Activated CD4-positive, alpha-beta T cell treated with anti-CD3 and anti-CD28 coated beads for 24 hours (primary cell): Measurements from ENCODE around the gene PRMT2.
A peak's percentile ranks its signal among the peaks of the same experiment; 100 is the strongest.

Experiments used
- DNase-seq, 2 donors: peaks; one replicate each; pipeline ENCODE4 v3.0.0-alpha.2; 2020; ENCODE audit warnings: low read depth in 2 of 2

PRMT2 gene

GRCh38 chr21:46641656-46642055 lies 6.2 kb downstream of the PRMT2 start:
- no peak for DNase-seq

GRCh38 chr21:46643379-46644177 lies 8.1 kb downstream of the PRMT2 start:
- DNase-seq = no peak

GRCh38 chr21:46645840-46646239 lies 10.4 kb downstream of the PRMT2 start:
- no peak for DNase-seq

- DNase-seq = no peak
These were observed 11.2 kb downstream of the PRMT2 start for GRCh38 chr21:46646541-46647154.

GRCh38 chr21:46648539-46648938 lies 13.1 kb downstream of the PRMT2 start:
- no peak for DNase-seq

- DNase-seq = no peak
These were observed 13.9 kb downstream of the PRMT2 start for GRCh38 chr21:46649356-46649755.

- no peak for DNase-seq
These were observed 15.1 kb downstream of the PRMT2 start for GRCh38 chr21:46650476-46651098.

GRCh38 chr21:46651121-46651520 lies 15.6 kb downstream of the PRMT2 start:
- DNase-seq = no peak

GRCh38 chr21:46655230-46655629 lies 19.8 kb downstream of the PRMT2 start:
- DNase-seq = no peak

GRCh38 chr21:46656820-46657219 lies 21.3 kb downstream of the PRMT2 start:
- no peak for DNase-seq

GRCh38 chr21:46660505-46660904 lies 25.0 kb downstream of the PRMT2 start:
- DNase-seq = no peak

- peak in 1 of 2 donors; percentile 31 for DNase-seq
These were observed 25.7 kb downstream of the PRMT2 start for GRCh38 chr21:46661211-46661625.

GRCh38 chr21:46661642-46662366 lies 26.3 kb downstream of the PRMT2 start:
- no peak for DNase-seq

GRCh38 chr21:46662367-46662654 lies 26.8 kb downstream of the PRMT2 start:
- DNase-seq = no peak

- no peak for DNase-seq
These were observed 27.5 kb downstream of the PRMT2 start for GRCh38 chr21:46662765-46663500.

GRCh38 chr21:46663754-46664153 lies 28.3 kb downstream of the PRMT2 start:
- no peak for DNase-seq

- DNase-seq = no peak
These were observed 29.0 kb downstream of the PRMT2 start for GRCh38 chr21:46664316-46664995.

GRCh38 chr21:46665566-46665965 lies 30.1 kb downstream of the PRMT2 start:
- DNase-seq = no peak

- peak in 1 of 2 donors; percentile 35 for DNase-seq
These were observed 31.7 kb downstream of the PRMT2 start for GRCh38 chr21:46666941-46667740.

GRCh38 chr21:46667741-46668380 lies 32.4 kb downstream of the PRMT2 start:
- DNase-seq = no peak
